B cell (primary cell): ENCODE data around the gene ZNF554.

Experiments
- CTCF ChIP-seq: fragments of 200-600 bp; IDR thresholded peaks from one replicate; pipeline ENCODE4 v1.8.0; 2022; ENCODE audit warnings: antibody characterized with exemption, mild to moderate bottlenecking
- EZH2 ChIP-seq: IDR thresholded peaks from 2 replicates; pipeline ENCODE4 v1.6.1; 2012; ENCODE audit warnings: borderline replicate concordance, low read depth, mild to moderate bottlenecking, moderate library complexity, low read length; ENCODE audit not compliant: insufficient read depth, poor library complexity, severe bottlenecking

DNA sequence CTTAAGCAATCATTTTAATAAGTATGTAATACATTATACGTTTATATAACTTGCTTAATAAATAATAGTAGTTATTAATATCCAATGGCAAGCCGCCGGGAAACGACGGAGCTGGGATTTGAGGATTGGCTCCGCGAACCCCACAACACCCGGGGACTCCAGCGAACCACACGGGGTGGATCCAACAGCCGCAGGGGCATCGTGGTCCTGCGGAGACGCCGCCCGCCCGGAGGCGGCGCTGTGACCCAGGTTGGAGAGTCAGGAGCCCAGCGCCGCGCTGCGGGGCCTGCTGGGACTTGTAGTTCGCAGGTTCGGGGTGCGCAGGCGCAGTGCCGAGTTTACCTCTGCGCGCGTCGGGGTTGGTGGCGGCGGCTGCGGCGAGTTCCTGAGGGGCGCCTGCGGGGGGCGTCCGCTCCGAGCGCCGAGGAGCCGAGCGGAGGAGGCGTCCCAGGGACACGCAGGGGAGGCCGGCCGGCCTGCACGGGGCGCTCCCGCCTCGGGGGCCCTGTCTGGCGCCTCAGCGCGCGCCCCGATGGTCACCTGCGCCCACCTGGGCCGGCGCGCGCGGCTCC lies at the start of gene ZNF554:
- TF ChIP-seq CTCF: peak; percentile 95
- TF ChIP-seq EZH2: no peak
